GM18861 (cell line): Measurements from ENCODE around the gene DPAGT1.

Experiments
- ATAC-seq: cut with Tn5 transposase; IDR thresholded peaks from one replicate; pipeline ENCODE4 v1.9.1; 2021; ENCODE audit not compliant: unreplicated experiment

The DPAGT1 gene

DNA sequence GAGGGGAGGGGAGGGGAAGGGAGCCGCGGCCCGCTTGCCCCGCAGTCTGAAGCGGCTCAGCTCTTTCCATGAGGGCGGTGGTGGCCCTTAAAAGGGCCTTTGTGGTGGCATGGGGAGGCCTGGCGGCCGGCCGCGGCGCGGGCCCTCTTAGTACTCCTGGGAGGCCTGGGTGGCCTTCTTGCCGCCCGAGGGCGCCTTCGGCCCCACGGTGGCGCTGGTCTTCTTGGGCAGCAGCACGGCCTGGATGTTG is 6.9 kb downstream of the DPAGT1 start:
- peak; percentile 30 for ATAC-seq

- no peak for ATAC-seq
These were observed 7.5 kb downstream of the DPAGT1 start for GRCh38 chr11:119093942-119094815.

GRCh38 chr11:119092880-119093842 is 8.5 kb downstream of the DPAGT1 start:
- no peak for ATAC-seq

GRCh38 chr11:119091966-119092879 is 9.4 kb downstream of the DPAGT1 start:
- ATAC-seq = no peak

GRCh38 chr11:119091178-119091577 is 10.5 kb downstream of the DPAGT1 start:
- ATAC-seq = no peak

GRCh38 chr11:119089319-119089718 is 12.3 kb downstream of the DPAGT1 start:
- no peak for ATAC-seq

- ATAC-seq = no peak
These were observed 13.2 kb downstream of the DPAGT1 start for GRCh38 chr11:119088406-119088805.

- no peak for ATAC-seq
These were observed 13.9 kb downstream of the DPAGT1 start for GRCh38 chr11:119087747-119088241.

GRCh38 chr11:119087123-119087522 is 14.5 kb downstream of the DPAGT1 start:
- no peak for ATAC-seq

DNA sequence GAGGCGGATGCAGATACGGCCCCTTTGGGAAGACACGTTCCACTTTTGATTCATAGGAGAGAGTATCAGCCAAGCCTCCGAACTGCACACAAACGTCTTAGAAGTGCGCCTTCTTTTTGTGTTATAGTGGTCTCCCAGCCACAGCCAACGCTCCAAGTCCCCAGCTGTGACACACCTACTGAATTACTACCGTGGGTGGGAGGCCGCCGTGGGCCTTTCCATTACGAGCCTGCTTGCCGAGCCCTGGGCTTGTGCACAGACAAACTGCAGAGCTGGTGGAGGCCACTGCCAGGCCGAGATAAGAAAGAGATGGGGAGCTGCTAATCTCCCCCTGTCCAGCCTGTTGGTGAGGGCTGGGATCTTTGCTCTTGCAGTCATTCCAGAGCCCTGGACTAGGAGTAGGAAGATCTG is 16.2 kb downstream of the DPAGT1 start:
- peak; percentile 9 for ATAC-seq

- ATAC-seq = peak; percentile 86
These were observed 16.8 kb downstream of the DPAGT1 start, which contains the start of gene HMBS for GRCh38 chr11:119084663-119085436. TSS of gene HMBS (plus strand) at chr11:119084881. CDS start at chr11:119085034, 153 bp downstream.

GRCh38 chr11:119081682-119082260 is 19.9 kb downstream of the DPAGT1 start:
- no peak for ATAC-seq

- no peak for ATAC-seq
These were observed 22.8 kb downstream of the DPAGT1 start for GRCh38 chr11:119078675-119079420.

- ATAC-seq = no peak
These were observed 23.8 kb downstream of the DPAGT1 start for GRCh38 chr11:119077839-119078238.

GRCh38 chr11:119067371-119068222 is 34.1 kb downstream of the DPAGT1 start, which contains the start of gene VPS11:
TSS of gene VPS11 (plus strand) at chr11:119067818. CDS start at chr11:119067824, 6 bp downstream.
- ATAC-seq = peak; percentile 83

- no peak for ATAC-seq
These were observed 36.3 kb downstream of the DPAGT1 start for GRCh38 chr11:119065369-119065768.

GRCh38 chr11:119062779-119063178 is 38.9 kb downstream of the DPAGT1 start:
- ATAC-seq = no peak

DNA sequence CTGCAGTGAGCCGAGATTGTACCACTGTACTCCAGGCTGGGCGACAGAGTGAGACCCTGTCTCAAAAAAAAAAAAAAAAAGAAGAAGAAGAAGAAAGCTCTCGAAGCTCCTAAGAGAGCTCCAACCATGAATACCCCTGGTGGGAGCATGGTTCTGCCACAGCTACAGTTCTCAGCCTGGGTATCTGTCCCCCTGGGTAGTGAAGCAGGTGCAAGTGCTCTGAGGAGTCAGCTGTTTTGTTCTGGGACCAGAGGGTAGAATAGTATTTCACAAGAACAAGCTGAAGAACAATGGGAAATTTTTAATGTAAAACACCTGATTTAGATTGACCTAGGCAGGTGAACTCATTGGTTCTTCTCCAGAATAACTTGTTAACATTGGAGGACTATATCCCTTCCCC is 40.4 kb downstream of the DPAGT1 start:
- no peak for ATAC-seq
